ENCODE data around the gene OLA1.

DNA sequence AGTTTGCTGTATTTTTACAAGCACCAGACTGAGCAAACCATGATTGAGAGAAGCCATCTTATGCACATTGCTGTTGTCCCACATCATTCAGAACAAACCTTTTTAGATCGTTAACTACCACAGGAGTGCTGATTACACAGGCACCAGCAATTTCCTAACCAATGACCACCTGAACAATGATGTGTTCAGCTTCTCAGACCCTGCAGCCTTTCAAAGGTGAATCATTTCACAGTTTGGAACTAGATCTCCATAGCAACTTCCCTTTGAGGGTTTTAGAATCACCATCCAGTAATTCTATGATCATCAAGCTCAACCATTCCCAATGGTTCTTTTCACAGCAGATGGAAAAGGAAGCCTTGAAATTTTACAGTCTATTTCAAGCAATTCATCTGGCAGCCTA, 71.4 kb downstream of the OLA1 start:
- TF ChIP-seq, protein P1, sequence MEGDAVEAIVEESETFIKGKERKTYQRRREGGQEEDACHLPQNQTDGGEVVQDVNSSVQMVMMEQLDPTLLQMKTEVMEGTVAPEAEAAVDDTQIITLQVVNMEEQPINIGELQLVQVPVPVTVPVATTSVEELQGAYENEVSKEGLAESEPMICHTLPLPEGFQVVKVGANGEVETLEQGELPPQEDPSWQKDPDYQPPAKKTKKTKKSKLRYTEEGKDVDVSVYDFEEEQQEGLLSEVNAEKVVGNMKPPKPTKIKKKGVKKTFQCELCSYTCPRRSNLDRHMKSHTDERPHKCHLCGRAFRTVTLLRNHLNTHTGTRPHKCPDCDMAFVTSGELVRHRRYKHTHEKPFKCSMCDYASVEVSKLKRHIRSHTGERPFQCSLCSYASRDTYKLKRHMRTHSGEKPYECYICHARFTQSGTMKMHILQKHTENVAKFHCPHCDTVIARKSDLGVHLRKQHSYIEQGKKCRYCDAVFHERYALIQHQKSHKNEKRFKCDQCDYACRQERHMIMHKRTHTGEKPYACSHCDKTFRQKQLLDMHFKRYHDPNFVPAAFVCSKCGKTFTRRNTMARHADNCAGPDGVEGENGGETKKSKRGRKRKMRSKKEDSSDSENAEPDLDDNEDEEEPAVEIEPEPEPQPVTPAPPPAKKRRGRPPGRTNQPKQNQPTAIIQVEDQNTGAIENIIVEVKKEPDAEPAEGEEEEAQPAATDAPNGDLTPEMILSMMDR (IDR thresholded peaks at IDR 0.05) = no peak
- TF ChIP-seq POLR2A (IDR thresholded peaks at IDR 0.05) = no peak

Measured in uterus (tissue), 2 donors.